Astrocyte of the cerebellum (primary cell): ENCODE results near the gene MZT1.
"Not testable (repeated sequence)": the region's sequence is repeated elsewhere in the genome, so short reads cannot be mapped to it uniquely, and the experiment has no call there.

Experiments used
- DNase-seq: peaks from one replicate; pipeline ENCODE4 v3.0.0-alpha.2; 2011; ENCODE audit warnings: low read depth
- H3K4me3 ChIP-seq: 2 replicates; pipeline ENCODE4 v1.5.1; 2011; ENCODE audit warnings: mild to moderate bottlenecking, low read depth, low read length, moderate library complexity
- in situ Hi-C: cut with HindIII; loops from 2 replicates; pipeline ENCODE4 v1.10.0; 2017; ENCODE audit warnings: low sequenced_read_pairs
- TF ChIP-seq, protein P1 (sequence below): IDR thresholded peaks from 2 replicates; pipeline ENCODE4 v1.5.1; 2012; ENCODE audit warnings: low read length, low read depth, moderate library complexity, mild to moderate bottlenecking; ENCODE audit errors: missing control alignments

Gene MZT1

DNA sequence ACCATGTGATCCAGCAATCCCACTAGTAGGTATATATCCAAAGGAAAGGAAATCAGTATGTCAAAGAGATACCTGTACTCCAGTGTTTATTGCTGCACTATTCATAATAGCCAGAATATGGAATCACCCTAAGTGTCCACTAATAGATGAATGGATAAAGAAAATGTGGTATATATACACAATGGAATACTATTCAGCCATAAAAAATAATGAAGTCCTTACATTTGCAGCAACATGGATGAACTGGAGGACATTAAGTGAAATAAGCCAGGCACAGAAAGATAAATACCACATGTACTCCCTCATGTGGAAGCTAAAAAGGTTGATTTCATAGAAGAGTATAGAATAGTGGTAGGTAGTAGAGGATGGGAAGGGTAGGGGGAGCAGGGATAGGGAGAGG is 23.8 kb upstream of the MZT1 start:
- no peak overlapping the region for H3K4me3 ChIP-seq
- DNase-seq, result no peak
- in situ Hi-C loops, result no loop called here

DNA sequence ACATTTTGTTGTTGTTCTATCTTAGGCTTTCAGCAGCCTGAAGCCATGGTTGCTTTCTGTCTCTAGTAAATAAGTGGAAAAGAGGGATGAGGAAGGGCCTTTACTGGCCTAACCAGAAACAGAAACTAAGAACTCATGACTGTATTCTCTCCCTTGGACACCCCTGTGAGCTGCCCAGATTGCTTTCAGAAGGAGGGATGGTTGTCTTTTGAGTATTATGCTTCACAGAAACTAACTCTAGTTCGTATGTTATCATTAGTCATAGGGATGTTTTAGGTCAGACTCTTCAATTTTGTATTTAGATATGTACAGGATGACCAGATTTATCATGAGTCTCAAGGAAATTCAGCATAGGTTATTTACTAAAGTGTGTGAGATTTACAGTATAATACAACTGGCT is 17.8 kb upstream of the MZT1 start:
- TF ChIP-seq, protein P1, sequence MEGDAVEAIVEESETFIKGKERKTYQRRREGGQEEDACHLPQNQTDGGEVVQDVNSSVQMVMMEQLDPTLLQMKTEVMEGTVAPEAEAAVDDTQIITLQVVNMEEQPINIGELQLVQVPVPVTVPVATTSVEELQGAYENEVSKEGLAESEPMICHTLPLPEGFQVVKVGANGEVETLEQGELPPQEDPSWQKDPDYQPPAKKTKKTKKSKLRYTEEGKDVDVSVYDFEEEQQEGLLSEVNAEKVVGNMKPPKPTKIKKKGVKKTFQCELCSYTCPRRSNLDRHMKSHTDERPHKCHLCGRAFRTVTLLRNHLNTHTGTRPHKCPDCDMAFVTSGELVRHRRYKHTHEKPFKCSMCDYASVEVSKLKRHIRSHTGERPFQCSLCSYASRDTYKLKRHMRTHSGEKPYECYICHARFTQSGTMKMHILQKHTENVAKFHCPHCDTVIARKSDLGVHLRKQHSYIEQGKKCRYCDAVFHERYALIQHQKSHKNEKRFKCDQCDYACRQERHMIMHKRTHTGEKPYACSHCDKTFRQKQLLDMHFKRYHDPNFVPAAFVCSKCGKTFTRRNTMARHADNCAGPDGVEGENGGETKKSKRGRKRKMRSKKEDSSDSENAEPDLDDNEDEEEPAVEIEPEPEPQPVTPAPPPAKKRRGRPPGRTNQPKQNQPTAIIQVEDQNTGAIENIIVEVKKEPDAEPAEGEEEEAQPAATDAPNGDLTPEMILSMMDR, result no peak
- DNase-seq, result no peak
- in situ Hi-C loops, result no loop called here
- H3K4me3 ChIP-seq, result no peak overlapping the region

More for the DNA sequence above, 23.8 kb upstream of the MZT1 start:
- TF ChIP-seq, protein P1, result no peak

DNA sequence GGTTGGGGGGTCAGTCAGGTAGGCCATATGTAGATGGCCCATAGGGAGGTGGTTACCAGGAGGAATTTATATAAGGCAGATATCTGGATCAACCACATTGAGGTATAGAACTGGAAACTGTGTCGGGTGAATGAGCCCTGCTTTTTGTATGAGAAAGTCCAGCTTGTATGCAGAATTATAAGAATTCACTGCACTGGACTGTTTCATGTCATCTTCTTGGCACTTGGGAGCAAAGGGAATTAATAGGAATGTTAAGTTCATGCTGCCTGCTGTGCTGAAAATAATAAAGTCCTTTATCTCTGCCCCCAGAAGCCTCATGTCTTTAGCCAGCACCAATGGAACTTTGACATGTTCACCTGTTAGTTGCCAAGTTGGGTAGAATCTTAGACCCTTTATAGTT is 12.6 kb upstream of the MZT1 start:
- no peak for DNase-seq
- TF ChIP-seq, protein P1, result no peak
- in situ Hi-C loops, result no loop called here
- no peak overlapping the region for H3K4me3 ChIP-seq

DNA sequence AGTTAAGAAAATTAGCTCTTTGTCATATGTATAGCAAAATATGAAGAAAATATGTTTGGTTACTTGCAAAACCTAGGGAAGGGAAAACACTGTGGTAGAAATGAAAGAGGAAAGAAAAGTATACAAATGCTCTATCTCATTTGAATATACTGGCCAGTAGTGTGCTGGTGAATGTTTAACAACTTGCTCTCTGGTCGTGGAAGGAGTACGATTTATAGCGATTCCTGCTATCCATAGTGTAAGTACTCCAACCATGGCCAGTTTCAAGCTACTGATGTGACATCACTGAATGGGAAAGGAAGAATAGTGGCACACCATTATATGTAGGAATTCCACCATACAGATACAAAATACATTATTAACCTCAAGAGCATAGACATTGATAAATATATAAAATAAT is 9.6 kb upstream of the MZT1 start:
- no peak for DNase-seq
- in situ Hi-C loops, result no loop called here
- H3K4me3 ChIP-seq, result no peak overlapping the region
- TF ChIP-seq, protein P1, result no peak

DNA sequence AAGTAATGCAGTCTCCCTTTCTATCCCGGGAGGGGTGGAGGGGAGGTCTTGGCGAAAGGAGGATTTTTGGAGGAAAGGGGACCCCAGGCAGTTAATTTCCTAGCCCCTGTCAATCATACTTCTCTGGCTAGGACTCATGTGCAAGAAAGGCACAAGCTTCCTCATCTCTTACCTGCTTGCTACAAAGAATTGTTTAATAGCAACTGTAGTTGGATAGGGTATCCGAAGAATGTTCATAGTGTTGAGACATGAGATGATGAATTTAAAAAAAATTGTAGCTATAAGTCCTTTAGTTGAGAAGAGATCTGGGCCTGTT is 819 bp upstream of the MZT1 start:
- TF ChIP-seq, protein P1, result no peak
- peak overlapping the region; percentile 93 for H3K4me3 ChIP-seq
- DNase-seq, result no peak
- in situ Hi-C loops, result no loop called here

DNA sequence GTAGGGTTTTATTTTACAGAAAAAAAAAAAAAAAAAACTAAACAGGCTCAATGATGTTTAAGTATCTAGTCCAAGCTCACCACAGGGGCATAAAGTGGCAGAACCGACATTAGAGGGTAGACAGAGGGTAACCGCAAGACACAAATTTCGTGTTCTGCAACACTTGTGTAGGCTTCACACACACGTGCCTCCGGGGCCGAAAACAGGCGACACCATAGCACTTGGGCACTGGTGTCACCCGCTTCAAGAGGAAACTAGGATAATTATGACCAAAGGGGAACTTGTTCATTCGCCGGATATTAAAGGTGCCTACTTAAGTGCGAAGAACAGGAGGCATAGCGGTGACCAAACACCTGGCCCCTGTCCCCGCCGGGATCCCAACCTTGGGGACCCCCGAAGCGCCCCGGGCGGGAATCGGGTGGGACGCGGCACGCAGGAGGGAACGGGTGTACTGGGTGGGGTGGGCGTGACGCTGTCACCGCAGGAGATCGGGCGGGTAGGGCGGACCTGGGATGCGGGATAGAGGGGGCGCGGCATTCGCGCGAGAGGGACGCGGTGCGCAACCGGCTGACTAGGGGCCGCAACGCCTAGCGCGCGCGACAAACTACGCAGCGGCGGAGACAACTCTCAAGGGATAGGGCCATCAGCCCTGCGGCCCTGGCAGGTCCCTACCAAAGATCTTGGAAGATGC is 558 bp downstream of the MZT1 start:
- H3K4me3 ChIP-seq, result peak overlapping the region; percentile 93
- TF ChIP-seq, protein P1, result no peak
- no peak for DNase-seq
- in situ Hi-C loops, result no loop called here

DNA sequence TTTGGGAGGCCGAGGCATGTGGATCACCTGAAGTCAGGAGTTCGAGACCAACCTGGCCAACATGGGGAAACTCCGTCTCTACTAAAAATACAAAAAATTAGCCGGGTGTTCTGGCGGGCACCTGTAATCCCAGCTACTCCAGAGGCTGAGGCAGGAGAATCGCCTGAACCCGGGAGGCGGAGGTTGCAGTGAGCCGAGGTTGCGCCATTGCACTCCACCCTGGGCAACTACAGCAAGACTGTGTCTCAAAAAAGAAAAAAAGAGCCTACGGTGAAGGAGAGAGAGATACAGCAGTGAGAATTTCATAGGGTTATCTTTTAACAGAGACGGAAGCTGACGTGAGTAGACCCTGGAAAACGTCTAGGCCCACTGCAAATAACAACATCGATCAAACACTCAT is 1.2 kb downstream of the MZT1 start:
- in situ Hi-C loops, DNase-seq: not testable (repeated sequence)
- peak overlapping the region; percentile 93 for H3K4me3 ChIP-seq
